Measurements from ENCODE around the gene TOLLIP.

Gene TOLLIP

GRCh38 chr11:1305063-1305495 lies 4.4 kb downstream of the TOLLIP start:
- no peak for TF ChIP-seq JUND (IDR thresholded peaks at IDR 0.05; ENCODE audit: low read depth)
- in situ Hi-C loops (cut with HindIII; ENCODE audit: low pct_unique_long_range_greater_than_20kb, low sequenced_read_pairs): no loop called here
- no peak for DNase-seq (ENCODE audit: low read depth in 1 of 2, low spot score in 1 of 2)

DNA sequence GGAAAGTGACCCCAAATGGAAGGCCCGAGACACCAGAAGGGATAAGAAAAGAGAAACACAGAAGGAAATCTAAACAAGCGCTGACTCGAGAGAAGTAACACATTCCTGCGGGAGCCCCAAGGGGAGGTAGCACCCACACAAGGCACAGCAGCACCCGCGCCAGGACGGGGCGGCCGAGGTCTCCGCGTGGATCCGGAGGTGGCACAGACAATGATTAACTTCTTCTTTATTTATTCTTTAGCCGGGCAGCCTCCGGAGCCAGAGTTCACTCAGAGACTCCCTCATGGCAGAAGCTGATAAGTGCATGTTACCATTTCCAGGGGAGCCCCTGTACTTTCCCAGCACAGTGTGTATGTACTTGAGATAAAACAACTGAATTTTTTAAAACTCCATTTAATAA lies 5.1 kb downstream of the TOLLIP start:
- no peak for DNase-seq (ENCODE audit: low read depth in 1 of 2, low spot score in 1 of 2)
- TF ChIP-seq JUND (IDR thresholded peaks at IDR 0.05; ENCODE audit: low read depth): no peak
- in situ Hi-C loops (cut with HindIII; ENCODE audit: low pct_unique_long_range_greater_than_20kb, low sequenced_read_pairs): no loop called here

DNA sequence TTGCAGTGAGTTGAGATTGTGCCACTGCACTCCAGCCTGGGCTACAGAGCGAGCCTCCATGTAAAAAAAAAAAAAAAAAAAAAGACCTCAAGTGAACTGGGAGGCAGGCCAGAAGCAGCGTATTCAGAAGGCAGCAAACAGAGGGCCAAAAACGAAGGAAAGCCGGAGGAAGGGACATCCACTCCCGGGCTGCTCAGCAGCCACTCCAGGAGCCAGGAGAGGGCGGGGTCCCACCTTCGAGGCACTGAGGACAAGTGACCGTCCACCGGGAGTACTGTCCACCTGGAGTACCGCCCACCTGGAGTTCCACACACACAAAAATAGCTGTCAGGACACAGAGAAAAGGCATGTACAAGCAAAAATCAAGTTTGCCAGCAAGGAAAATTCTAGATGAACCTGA lies 5.5 kb downstream of the TOLLIP start:
- in situ Hi-C loops (cut with HindIII; ENCODE audit: low pct_unique_long_range_greater_than_20kb, low sequenced_read_pairs): no loop called here
- DNase-seq (ENCODE audit: low read depth in 1 of 2, low spot score in 1 of 2): no peak
- TF ChIP-seq JUND (IDR thresholded peaks at IDR 0.05; ENCODE audit: low read depth): no peak

DNA sequence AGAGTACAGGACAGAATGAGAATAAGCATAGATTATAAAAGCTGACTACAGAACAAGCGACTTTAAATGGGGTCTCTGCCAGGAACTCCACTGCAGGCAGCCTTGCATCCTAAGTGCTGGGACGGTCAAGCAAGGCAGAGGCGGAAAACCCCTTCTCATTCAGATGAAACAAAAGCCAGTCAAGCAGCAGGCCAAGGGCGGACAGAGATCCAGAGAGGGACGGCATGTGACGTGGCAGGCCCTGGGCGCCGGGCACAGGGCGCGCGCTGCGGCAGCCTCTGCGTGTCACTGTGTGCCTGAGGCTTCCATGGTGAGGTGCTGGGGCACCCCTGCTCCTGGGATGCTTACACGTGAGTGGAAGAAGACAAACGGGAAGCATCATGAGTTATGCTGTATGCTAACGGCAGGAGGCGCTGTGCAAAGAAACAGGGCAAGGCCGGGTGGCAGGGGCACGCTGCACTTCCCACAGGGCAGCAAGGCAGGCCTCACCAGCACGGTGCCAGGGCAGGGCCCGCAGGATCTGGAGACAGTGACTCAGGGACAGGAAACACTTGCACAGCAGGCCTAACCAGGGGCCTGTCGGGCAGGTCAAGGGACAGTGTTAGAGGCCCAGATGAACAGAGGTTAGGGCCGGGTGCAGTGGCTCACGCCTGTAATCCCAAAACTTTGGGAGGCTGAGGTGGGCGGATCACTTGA lies 6.2 kb downstream of the TOLLIP start:
- in situ Hi-C loops (cut with HindIII; ENCODE audit: low pct_unique_long_range_greater_than_20kb, low sequenced_read_pairs): no loop called here
- no peak for TF ChIP-seq JUND (IDR thresholded peaks at IDR 0.05; ENCODE audit: low read depth)
- peak in 1 of 2 experiments; percentile 85 for DNase-seq (ENCODE audit: low read depth in 1 of 2, low spot score in 1 of 2)

- in situ Hi-C loops (cut with HindIII; ENCODE audit: low pct_unique_long_range_greater_than_20kb, low sequenced_read_pairs): no loop called here
- TF ChIP-seq JUND (IDR thresholded peaks at IDR 0.05; ENCODE audit: low read depth): no peak
- no peak for DNase-seq (ENCODE audit: low read depth in 1 of 2, low spot score in 1 of 2)
Observed at GRCh38 chr11:1302461-1303125, 6.8 kb downstream of the TOLLIP start.

- no peak for DNase-seq (ENCODE audit: low read depth in 1 of 2, low spot score in 1 of 2)
- in situ Hi-C loops (cut with HindIII; ENCODE audit: low pct_unique_long_range_greater_than_20kb, low sequenced_read_pairs): no loop called here
- TF ChIP-seq JUND (IDR thresholded peaks at IDR 0.05; ENCODE audit: low read depth): no peak
Observed at GRCh38 chr11:1302041-1302460, 7.4 kb downstream of the TOLLIP start.

DNA sequence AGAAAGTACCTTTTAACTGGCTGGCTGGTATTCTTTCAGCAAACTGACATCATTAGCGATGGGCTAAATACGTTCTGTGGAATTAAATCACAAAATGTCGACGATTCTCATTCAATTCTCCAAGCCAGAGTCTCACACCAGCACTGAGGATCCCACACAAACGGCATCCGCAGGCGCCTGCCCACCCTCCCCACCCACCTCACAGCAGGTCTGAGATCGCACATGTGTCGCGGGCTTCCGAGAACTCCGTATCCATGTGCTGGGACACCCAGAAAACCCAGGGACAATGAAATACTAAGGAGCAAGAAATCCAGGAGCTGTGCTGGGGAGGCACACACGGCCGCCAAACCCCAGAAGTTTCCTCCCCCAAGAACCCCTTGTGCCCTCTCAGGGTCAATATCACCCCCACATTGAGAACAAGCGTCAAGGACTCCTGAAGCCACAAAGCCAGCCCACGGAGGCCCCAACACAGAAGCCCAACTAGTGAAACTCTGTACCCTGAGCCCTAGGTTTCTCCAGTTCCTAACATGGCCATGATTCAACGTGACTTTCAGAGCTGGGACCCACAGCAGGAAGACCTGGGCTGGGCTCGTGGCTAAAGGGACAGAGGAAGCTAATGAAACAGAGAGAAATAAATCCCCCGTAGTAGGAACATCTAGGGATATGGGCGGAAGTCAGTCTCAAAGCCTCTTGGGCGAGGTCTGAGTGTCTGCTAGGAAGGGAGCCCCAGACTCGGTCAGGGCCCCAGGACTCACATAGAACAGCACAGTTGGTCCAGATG lies 8.0 kb downstream of the TOLLIP start:
- no peak for TF ChIP-seq JUND (IDR thresholded peaks at IDR 0.05; ENCODE audit: low read depth)
- in situ Hi-C loops (cut with HindIII; ENCODE audit: low pct_unique_long_range_greater_than_20kb, low sequenced_read_pairs): no loop called here
- DNase-seq (ENCODE audit: low read depth in 1 of 2, low spot score in 1 of 2): no peak

GRCh38 chr11:1300569-1301187 lies 8.8 kb downstream of the TOLLIP start:
- no peak for TF ChIP-seq JUND (IDR thresholded peaks at IDR 0.05; ENCODE audit: low read depth)
- no peak for DNase-seq (ENCODE audit: low read depth in 1 of 2, low spot score in 1 of 2)
- in situ Hi-C loops (cut with HindIII; ENCODE audit: low pct_unique_long_range_greater_than_20kb, low sequenced_read_pairs): no loop called here

- DNase-seq (ENCODE audit: low read depth in 1 of 2, low spot score in 1 of 2): no peak
- in situ Hi-C loops (cut with HindIII; ENCODE audit: low pct_unique_long_range_greater_than_20kb, low sequenced_read_pairs): no loop called here
- TF ChIP-seq JUND (IDR thresholded peaks at IDR 0.05; ENCODE audit: low read depth): no peak
Observed at GRCh38 chr11:1300121-1300520, 9.3 kb downstream of the TOLLIP start.

- DNase-seq (ENCODE audit: low read depth in 1 of 2, low spot score in 1 of 2): no peak
- in situ Hi-C loops (cut with HindIII; ENCODE audit: low pct_unique_long_range_greater_than_20kb, low sequenced_read_pairs): no loop called here
- TF ChIP-seq JUND (IDR thresholded peaks at IDR 0.05; ENCODE audit: low read depth): no peak
Observed at GRCh38 chr11:1299621-1300020, 9.8 kb downstream of the TOLLIP start.

GRCh38 chr11:1298695-1299492 lies 10.5 kb downstream of the TOLLIP start:
- TF ChIP-seq JUND (IDR thresholded peaks at IDR 0.05; ENCODE audit: low read depth): no peak
- DNase-seq (ENCODE audit: low read depth in 1 of 2, low spot score in 1 of 2): peak; percentile 78 to 86
- in situ Hi-C loops (cut with HindIII; ENCODE audit: low pct_unique_long_range_greater_than_20kb, low sequenced_read_pairs): no loop called here
